Measurements from ENCODE around the gene ITPK1. TPM values are rescaled to one million over a fixed set of nuclear protein-coding genes. Genes with fewer than 3 reads are reported as not detected.
A peak's percentile ranks its signal among the peaks of the same experiment; 100 is the strongest.

The ITPK1 gene
- total RNA-seq, 4 donors from 2014 or later, result 43.9 to 56.1 (median 44.5) TPM

GRCh38 chr14:93049867-93050331 is 65.8 kb downstream of the ITPK1 start:
- peak; percentile 57 to 63 for DNase-seq
- Histone ChIP-seq H3K4me3 (replicated peaks in 1 of 3) (no peak overlapping the region), H3K9me3 (no peaks in the 10 kb centered on the region), H3K27me3 (no peaks in the 10 kb centered on the region), H3K4me1 (peaks cover 49 to 81% of the 10 kb centered on the region in 2 donors), H3K36me3 (no peaks in the 10 kb centered on the region), H3K27ac (peak overlapping the region; percentile 36 to 90 (median 73))
- intact Hi-C loops (cut with DNase I), result no loop called here
- peak in 1 of 2 donors; percentile 38 for TF ChIP-seq POLR2A (IDR thresholded peaks at IDR 0.05)
- peak in 3 of 6 experiments; percentile 9 to 15 (median 14) for TF ChIP-seq CTCF (IDR thresholded peaks at IDR 0.05)
- WGBS, 2 donors, result 17 to 43% methylated on average over 10 to 12 of the region's 12 CpGs

- H3K9me3 ChIP-seq, result no peaks in the 10 kb centered on the region
- TF ChIP-seq POLR2A (IDR thresholded peaks at IDR 0.05) (no peak), CTCF (IDR thresholded peaks at IDR 0.05) (no peak)
- intact Hi-C loops (cut with DNase I), result no loop called here
- H3K4me1 ChIP-seq, result peaks cover 54 to 81% of the 10 kb centered on the region in 2 donors
- DNase-seq, result peak; percentile 30 to 49
- no peak overlapping the region for H3K4me3 ChIP-seq (replicated peaks in 1 of 3)
- no peaks in the 10 kb centered on the region for H3K27me3 ChIP-seq
- 63 to 66% methylated on average over 4 of the region's 4 CpGs for WGBS, 2 donors
- no peaks in the 10 kb centered on the region for H3K36me3 ChIP-seq
- H3K27ac ChIP-seq, result peak overlapping the region; percentile 36 to 90 (median 73)
These were observed 66.4 kb downstream of the ITPK1 start for GRCh38 chr14:93049315-93049714.

- Histone ChIP-seq H3K36me3 (no peaks in the 10 kb centered on the region), H3K4me3 (replicated peaks in 1 of 3) (no peak overlapping the region), H3K27ac (peak overlapping the region; percentile 36 to 90 (median 73)), H3K4me1 (peaks cover 56 to 81% of the 10 kb centered on the region in 2 donors), H3K9me3 (no peaks in the 10 kb centered on the region), H3K27me3 (no peaks in the 10 kb centered on the region)
- TF ChIP-seq CTCF (IDR thresholded peaks at IDR 0.05) (no peak), POLR2A (IDR thresholded peaks at IDR 0.05) (no peak)
- intact Hi-C loops (cut with DNase I), result no loop called here
- no peak for DNase-seq
- WGBS, 2 donors, result 88 to 94% methylated on average over 2 of the region's 2 CpGs
These were observed 66.9 kb downstream of the ITPK1 start for GRCh38 chr14:93048843-93049242.

GRCh38 chr14:93047661-93048060 is 68.1 kb downstream of the ITPK1 start:
- peak overlapping the region; percentile 90 to 96 (median 93) for H3K27ac ChIP-seq
- no peak for DNase-seq
- no peaks in the 10 kb centered on the region for H3K9me3 ChIP-seq
- no peaks in the 10 kb centered on the region for H3K27me3 ChIP-seq
- no peak for TF ChIP-seq POLR2A (IDR thresholded peaks at IDR 0.05)
- no peak for TF ChIP-seq CTCF (IDR thresholded peaks at IDR 0.05)
- peaks cover 65 to 87% of the 10 kb centered on the region in 2 donors for H3K4me1 ChIP-seq
- H3K36me3 ChIP-seq, result no peaks in the 10 kb centered on the region
- intact Hi-C loops (cut with DNase I), result no loop called here
- 96 to 100% methylated on average over 1 to 2 of the region's 2 CpGs for WGBS, 2 donors
- no peak overlapping the region for H3K4me3 ChIP-seq (replicated peaks in 1 of 3)

- Histone ChIP-seq H3K27ac (peak overlapping the region; percentile 90 to 96 (median 93)), H3K4me1 (peaks cover 65 to 92% of the 10 kb centered on the region in 2 donors), H3K36me3 (no peaks in the 10 kb centered on the region), H3K9me3 (no peaks in the 10 kb centered on the region), H3K27me3 (no peaks in the 10 kb centered on the region), H3K4me3 (replicated peaks in 1 of 3) (no peak overlapping the region)
- no peak for DNase-seq
- TF ChIP-seq POLR2A (IDR thresholded peaks at IDR 0.05) (no peak), CTCF (IDR thresholded peaks at IDR 0.05) (no peak)
- WGBS, 2 donors, result 90 to 97% methylated on average over 4 of the region's 4 CpGs
- intact Hi-C loops (cut with DNase I), result no loop called here
These were observed 68.6 kb downstream of the ITPK1 start for GRCh38 chr14:93047157-93047556.

Data from thyroid gland (tissue), 4 donors.